GM10266 (cell line): ENCODE data around the gene FKBP3.

Source experiments
- DNase-seq: peaks from one replicate; pipeline ENCODE4 v3.0.0; 2012; ENCODE audit errors: extremely low spot score
- TF ChIP-seq, protein P1 (sequence below): IDR thresholded peaks from 2 replicates; pipeline ENCODE4 v1.5.1; 2012; ENCODE audit warnings: mild to moderate bottlenecking, low read depth; ENCODE audit not compliant: control insufficient read depth, insufficient read depth; ENCODE audit errors: missing control alignments

FKBP3 gene

GRCh38 chr14:45112896-45113781, 21.1 kb downstream of the FKBP3 start:
- no peak for DNase-seq
- TF ChIP-seq, protein P1, sequence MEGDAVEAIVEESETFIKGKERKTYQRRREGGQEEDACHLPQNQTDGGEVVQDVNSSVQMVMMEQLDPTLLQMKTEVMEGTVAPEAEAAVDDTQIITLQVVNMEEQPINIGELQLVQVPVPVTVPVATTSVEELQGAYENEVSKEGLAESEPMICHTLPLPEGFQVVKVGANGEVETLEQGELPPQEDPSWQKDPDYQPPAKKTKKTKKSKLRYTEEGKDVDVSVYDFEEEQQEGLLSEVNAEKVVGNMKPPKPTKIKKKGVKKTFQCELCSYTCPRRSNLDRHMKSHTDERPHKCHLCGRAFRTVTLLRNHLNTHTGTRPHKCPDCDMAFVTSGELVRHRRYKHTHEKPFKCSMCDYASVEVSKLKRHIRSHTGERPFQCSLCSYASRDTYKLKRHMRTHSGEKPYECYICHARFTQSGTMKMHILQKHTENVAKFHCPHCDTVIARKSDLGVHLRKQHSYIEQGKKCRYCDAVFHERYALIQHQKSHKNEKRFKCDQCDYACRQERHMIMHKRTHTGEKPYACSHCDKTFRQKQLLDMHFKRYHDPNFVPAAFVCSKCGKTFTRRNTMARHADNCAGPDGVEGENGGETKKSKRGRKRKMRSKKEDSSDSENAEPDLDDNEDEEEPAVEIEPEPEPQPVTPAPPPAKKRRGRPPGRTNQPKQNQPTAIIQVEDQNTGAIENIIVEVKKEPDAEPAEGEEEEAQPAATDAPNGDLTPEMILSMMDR, result no peak

DNA sequence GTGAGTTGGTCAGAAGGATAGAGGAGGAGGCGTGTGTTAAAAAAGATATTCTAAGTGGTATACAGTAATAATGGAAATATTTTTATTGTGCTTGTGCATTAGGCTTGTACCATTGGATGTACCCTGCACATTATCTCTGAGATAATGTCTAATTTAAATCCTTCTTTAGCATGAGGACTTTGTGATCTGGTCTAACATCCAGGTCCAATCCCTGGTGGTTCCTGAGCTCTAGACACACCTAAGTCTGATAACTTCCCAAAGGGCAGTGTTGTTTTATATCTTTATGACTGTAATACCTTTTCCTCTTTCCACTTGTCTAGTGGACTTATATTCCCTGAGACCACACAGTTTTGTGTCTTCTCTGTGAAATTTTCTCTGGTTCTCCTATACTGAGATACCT, 29.7 kb downstream of the FKBP3 start:
- no peak for DNase-seq

DNA sequence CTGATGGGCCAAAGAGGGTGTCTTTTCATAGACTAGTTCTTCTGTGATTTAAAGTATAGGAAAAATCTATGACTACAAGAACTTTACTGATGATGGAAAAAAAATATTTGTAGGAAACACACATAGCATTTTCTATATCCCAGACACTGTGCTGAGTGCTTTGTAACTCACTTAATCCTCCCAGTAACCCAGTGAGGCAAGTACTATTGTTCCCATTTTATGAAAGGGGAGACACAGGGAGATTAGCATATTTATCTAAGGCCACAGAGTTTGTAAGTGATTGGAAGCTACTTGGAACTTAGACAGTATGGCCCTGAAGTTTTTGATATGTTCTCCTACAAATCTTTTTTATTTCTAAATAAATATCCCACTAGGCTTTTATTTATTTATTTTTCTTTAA, 30.5 kb downstream of the FKBP3 start:
- TF ChIP-seq, protein P1, result no peak

More for the DNA sequence above, 29.7 kb downstream of the FKBP3 start:
- TF ChIP-seq, protein P1, result no peak

DNA sequence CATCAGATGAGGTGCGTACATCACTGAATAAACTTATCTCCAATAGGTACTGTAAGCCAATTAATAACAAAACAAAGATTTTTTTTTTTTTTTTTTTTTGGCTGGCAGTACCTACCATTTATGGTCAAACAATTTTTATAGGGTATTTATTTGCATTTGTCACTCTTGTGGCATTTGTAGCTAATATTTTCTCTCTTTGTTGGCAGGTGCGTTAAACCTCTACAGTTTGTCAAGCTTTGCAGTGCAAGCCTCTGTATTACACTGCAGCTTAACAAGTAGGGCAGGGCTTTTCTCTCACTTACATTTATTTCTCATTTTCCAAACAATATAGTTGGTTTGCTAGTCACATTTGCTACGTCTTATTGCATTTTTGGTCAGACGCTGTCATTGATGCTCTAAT, 38.1 kb downstream of the FKBP3 start:
- no peak for DNase-seq
- TF ChIP-seq, protein P1, result no peak

More for the DNA sequence above, 30.5 kb downstream of the FKBP3 start:
- DNase-seq, result no peak

GRCh38 chr14:45095143-45095542, 39.1 kb downstream of the FKBP3 start:
- TF ChIP-seq, protein P1, result no peak
- DNase-seq, result no peak

GRCh38 chr14:45094275-45094674, 40.0 kb downstream of the FKBP3 start:
- DNase-seq, result no peak
- TF ChIP-seq, protein P1, result no peak

GRCh38 chr14:45091710-45092109, 42.6 kb downstream of the FKBP3 start:
- TF ChIP-seq, protein P1, result no peak
- DNase-seq, result no peak
